Activated T-cell treated with anti-CD3 and anti-CD28 coated beads, Interleukin-2, amount 50 U/mL, for 72 hours (primary cell): ENCODE results near the gene SELL. TPM values are rescaled to one million over a fixed set of nuclear protein-coding genes. Genes with fewer than 3 reads are reported as not detected.
A peak's percentile ranks its signal among the peaks of the same experiment; 100 is the strongest.
"Not testable (repeated sequence)": the region's sequence is repeated elsewhere in the genome, so short reads cannot be mapped to it uniquely, and the experiment has no call there.

Source experiments
- ATAC-seq, 2 donors: fragments of 150-1000 bp; cut with Tn5 transposase; replicated peaks in 1 of 2; 2 replicates each; pipeline ENCODE4 v1.10.0; 2021; ENCODE audit warnings: moderate library complexity in 2 of 2, mild to moderate bottlenecking in 1 of 2
- DNase-seq, 2 donors: peaks; one replicate each; pipeline ENCODE4 v3.0.0; 2021 to 2022; ENCODE audit warnings: mixed read lengths in 1 of 2
- H3K27ac Mint-ChIP-seq: one replicate; pipeline ENCODE4 v1.8.0; 2022; ENCODE audit warnings: mild to moderate bottlenecking, moderate library complexity, mixed read lengths
- H3K27me3 Mint-ChIP-seq: one replicate; pipeline ENCODE4 v1.8.0; 2022; ENCODE audit warnings: low read depth, mixed read lengths
- H3K36me3 Mint-ChIP-seq, 2 donors: one replicate each; pipeline ENCODE4 v1.8.0; 2022; ENCODE audit warnings: mixed read lengths in 2 of 2, mild to moderate bottlenecking in 1 of 2; ENCODE audit not compliant: insufficient read depth in 2 of 2
- H3K4me1 Mint-ChIP-seq: one replicate; pipeline ENCODE4 v1.8.0; 2022; ENCODE audit warnings: low read depth, mixed read lengths
- H3K4me3 Mint-ChIP-seq, 2 donors: one replicate each; pipeline ENCODE4 v1.8.0; 2022; ENCODE audit warnings: mild to moderate bottlenecking in 2 of 2, mixed read lengths in 2 of 2, moderate library complexity in 2 of 2
- H3K9me3 Mint-ChIP-seq, 2 donors: one replicate each; pipeline ENCODE4 v1.8.0; 2022; ENCODE audit warnings: mixed read lengths in 2 of 2
- total RNA-seq, 2 donors: library from RNA; stranded (reverse); gene quantifications; one replicate each; pipeline ENCODE4 v1.2.3, GENCODE V29; 2022

Gene SELL
- total RNA-seq, 2 donors from 2014 or later = 211 to 331 TPM

DNA sequence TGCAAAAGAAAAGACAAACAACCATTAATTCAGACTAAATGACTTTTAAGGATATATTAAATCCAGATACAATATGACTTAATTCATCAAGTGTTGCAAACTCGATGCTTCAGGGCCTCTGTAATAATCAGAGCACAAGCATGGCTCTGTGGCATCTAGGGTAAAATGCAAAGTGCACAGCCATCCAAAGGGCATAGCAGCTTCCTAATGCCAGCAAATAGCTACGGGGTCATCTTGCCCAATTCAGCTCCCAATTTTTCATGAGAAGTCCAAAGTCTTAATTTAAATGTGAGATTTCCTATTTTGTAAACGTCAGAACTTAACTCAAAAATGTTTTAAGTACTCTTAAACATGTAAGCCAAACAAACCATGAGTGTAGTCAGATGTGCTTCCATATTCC, 14.5 kb upstream of the SELL start:
- no peaks in the 10 kb centered on the region for H3K9me3 Mint-ChIP-seq
- no peak overlapping the region for H3K27ac Mint-ChIP-seq
- H3K36me3 Mint-ChIP-seq = no peaks in the 10 kb centered on the region
- peaks cover 17% of the 10 kb centered on the region for H3K27me3 Mint-ChIP-seq
- H3K4me3 Mint-ChIP-seq = no peak overlapping the region
- ATAC-seq = no peak
- no peak for DNase-seq
- H3K4me1 Mint-ChIP-seq = no peaks in the 10 kb centered on the region

DNA sequence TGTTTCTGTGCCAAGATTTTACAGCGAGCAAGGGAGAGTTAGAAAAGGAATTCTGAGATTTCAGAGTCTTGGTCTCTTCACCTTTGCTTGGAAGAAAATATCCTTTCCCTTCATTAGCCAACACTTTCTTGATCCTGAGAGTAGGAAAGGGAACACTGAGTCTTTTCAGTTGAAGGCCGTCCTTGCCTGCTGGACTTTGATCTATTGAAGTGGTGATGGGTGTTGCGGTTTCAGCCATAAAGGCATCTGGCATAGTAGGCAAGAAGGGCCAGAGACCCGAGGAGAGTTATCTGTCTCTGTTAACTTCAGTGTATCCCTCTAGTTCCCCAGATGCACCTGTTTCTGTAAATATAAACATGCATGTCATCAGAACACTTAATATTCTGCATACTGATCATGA, 12.7 kb upstream of the SELL start:
- Mint-ChIP-seq H3K4me3 (no peak overlapping the region), H3K9me3 (no peaks in the 10 kb centered on the region), H3K27ac (no peak overlapping the region), H3K4me1 (no peaks in the 10 kb centered on the region), H3K36me3 (no peaks in the 10 kb centered on the region), H3K27me3 (peaks cover 16% of the 10 kb centered on the region)
- ATAC-seq (no peak), DNase-seq (no peak)

DNA sequence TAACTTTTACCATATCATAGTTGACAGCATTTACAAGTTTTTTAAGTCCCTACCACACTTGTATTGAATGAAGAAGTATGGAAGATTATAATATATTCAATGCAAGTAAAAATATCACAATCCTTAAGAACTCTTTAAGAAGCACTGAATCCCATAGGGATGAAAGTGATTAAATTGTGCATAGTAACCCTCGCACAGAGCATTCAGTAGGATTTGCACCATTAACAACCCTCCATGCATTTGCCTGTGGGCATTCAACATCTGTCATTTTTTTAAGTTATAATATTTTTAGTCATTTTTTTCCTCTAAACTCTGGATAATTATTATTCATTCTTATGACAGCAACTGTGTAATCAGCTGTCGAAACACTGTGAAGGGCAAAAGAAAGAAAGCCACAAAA, 12.3 kb upstream of the SELL start:
- Mint-ChIP-seq H3K4me3 (no peak overlapping the region), H3K36me3 (no peaks in the 10 kb centered on the region), H3K9me3 (no peaks in the 10 kb centered on the region), H3K4me1 (no peaks in the 10 kb centered on the region), H3K27ac (no peak overlapping the region), H3K27me3 (peaks cover 12% of the 10 kb centered on the region)
- DNase-seq (no peak), ATAC-seq (no peak)

DNA sequence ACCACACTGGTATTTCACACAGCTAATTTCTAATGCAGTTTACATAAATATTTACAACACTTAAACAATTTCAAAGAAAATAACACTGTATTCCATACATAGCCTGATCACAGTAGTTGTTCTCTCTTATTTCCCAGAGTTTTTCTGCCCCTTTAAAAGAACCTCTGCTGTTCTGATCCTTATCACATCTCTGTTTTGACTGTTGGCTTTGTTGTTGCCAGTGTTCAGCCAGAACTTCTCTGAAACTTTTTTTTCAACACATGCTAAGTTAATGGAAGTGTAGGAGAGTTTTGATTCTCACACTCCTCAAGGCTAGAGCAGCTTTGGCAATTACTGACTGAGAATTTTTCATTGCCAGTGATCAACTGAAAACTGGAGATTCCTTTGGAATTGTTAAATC, 11.4 kb upstream of the SELL start:
- ATAC-seq (no peak), DNase-seq (no peak)
- H3K36me3 Mint-ChIP-seq = no peaks in the 10 kb centered on the region
- no peak overlapping the region for H3K4me3 Mint-ChIP-seq
- no peak overlapping the region for H3K27ac Mint-ChIP-seq
- H3K9me3 Mint-ChIP-seq = peaks cover 0 to 1% of the 10 kb centered on the region in 2 donors
- H3K4me1 Mint-ChIP-seq = no peaks in the 10 kb centered on the region
- H3K27me3 Mint-ChIP-seq = peaks cover 9% of the 10 kb centered on the region

DNA sequence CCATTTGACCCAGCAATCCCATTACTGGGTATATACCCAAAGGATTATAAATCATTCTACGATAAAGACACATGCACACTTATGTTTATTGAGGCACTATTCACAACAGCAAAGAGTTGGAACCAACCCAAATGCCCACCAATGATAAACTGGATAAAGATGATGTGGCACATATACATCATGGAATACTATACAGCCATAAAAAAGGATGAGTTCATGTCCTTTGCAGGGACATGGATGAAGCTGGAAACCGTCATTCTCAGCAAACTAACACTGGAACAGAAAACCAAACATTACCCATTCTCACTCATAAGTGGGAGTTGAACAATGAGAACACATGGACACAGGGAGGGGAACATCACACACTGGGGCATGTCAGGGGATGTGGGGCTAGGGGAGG, 3.7 kb upstream of the SELL start:
- not testable (repeated sequence) for DNase-seq, ATAC-seq, H3K27ac Mint-ChIP-seq, H3K4me3 Mint-ChIP-seq, H3K9me3 Mint-ChIP-seq
- H3K36me3 Mint-ChIP-seq = peaks cover 5 to 19% of the 10 kb centered on the region in 2 donors
- peaks cover 16% of the 10 kb centered on the region for H3K27me3 Mint-ChIP-seq
- H3K4me1 Mint-ChIP-seq = peaks cover 11% of the 10 kb centered on the region

DNA sequence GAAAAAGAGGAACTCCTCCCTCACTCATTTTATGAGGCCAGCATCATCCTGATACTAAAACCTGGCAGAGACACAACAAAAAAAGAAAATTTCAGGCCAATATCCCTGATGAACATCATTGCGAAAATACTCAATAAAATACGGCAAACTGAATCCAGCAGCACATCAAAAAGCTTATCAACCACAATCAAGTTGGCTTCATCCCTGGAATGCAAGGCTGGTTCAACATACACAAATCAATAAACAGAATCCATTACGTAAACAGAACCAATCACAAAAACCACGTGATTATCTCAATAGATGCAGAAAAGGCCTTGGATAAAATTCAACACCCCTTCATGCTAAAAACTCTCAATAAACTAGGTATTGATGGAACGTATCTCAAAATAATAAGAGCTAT, 1.7 kb upstream of the SELL start:
- not testable (repeated sequence) for H3K4me3 Mint-ChIP-seq, ATAC-seq, DNase-seq, H3K27ac Mint-ChIP-seq, H3K9me3 Mint-ChIP-seq
- Mint-ChIP-seq H3K27me3 (peaks cover 16% of the 10 kb centered on the region), H3K36me3 (peaks cover 12 to 34% of the 10 kb centered on the region in 2 donors), H3K4me1 (peaks cover 15% of the 10 kb centered on the region)

DNA sequence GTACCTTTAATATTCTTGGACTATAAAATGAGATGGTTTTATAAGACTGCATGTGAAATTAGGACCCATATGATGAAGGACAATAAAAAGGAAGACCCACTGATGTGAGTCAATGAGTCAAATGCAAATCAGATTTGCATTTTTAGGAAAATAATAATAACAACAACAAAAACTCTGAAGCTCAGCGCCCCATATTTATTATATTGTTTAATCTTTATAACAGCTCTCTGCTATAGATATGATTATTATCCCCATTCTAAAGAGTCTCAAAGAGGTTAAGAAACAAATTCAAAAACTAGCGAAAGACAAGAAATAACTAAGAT, 850 bp upstream of the SELL start:
- peaks cover 16% of the 10 kb centered on the region for H3K27me3 Mint-ChIP-seq
- ATAC-seq (no peak), DNase-seq (no peak)
- H3K36me3 Mint-ChIP-seq = peaks cover 14 to 35% of the 10 kb centered on the region in 2 donors
- H3K9me3 Mint-ChIP-seq = no peaks in the 10 kb centered on the region
- H3K27ac Mint-ChIP-seq = no peak overlapping the region
- H3K4me3 Mint-ChIP-seq = peak overlapping the region in 1 of 2 donors; percentile 82
- H3K4me1 Mint-ChIP-seq = peaks cover 19% of the 10 kb centered on the region

DNA sequence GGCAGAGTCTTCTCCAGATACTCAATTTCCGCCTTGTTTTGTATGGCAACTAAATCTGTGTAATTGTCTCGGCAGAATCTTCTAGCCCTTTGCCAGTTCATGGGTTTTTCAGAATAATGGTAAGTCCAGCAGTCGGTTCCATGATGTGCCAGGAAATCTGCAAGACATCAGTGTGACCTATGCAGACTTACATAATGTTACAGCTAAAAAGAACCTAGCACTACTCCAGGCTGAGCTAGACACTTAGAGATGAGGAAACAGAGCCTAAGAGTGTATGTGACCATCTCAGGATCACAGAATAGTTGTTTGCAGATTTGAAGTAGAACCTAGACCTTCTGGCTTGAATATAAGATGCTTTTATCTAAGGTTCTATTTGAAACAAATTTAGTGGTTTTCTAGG, 2.8 kb downstream of the SELL start:
- peaks cover 26 to 64% of the 10 kb centered on the region in 2 donors for H3K36me3 Mint-ChIP-seq
- peak overlapping the region; percentile 97 for H3K27ac Mint-ChIP-seq
- peaks cover 55% of the 10 kb centered on the region for H3K4me1 Mint-ChIP-seq
- H3K9me3 Mint-ChIP-seq = no peaks in the 10 kb centered on the region
- ATAC-seq = peak; percentile 24 to 32
- DNase-seq = no peak
- peaks cover 6% of the 10 kb centered on the region for H3K27me3 Mint-ChIP-seq
- peak overlapping the region; percentile 90 to 92 for H3K4me3 Mint-ChIP-seq

DNA sequence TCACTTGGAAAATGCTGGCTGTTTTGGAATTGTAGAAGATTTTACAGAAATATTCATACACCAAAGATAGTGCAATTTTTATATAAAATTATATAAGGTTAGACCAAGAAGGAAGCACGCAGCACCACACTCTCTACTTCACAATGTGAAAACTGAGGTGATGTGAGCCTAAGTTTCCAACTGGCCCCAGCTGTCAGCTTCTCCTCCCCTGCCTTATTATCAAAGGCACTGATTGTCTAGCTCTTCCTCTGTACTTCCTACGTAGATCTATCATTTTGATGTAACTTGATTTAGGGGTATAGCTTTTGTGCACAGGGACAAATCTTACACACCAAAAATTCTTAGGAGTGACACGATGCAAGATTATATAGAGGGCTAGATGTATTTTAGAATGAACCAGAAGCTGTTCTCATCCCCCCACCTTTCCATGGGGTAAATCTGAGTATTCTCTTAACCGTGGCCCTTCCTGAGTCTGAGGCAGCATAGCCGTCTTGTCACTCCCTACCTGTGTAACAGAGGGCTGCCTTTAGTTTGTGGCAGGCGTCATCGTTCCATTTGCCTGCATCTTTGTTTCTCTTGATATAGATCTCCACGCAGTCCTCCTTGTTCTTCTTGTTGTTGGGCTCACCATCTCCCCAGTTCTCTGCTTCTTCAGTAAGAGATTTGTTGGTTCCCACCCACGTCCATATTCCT, 3.4 kb downstream of the SELL start:
- Mint-ChIP-seq H3K36me3 (peaks cover 25 to 63% of the 10 kb centered on the region in 2 donors), H3K27me3 (no peaks in the 10 kb centered on the region), H3K4me3 (peak overlapping the region; percentile 90 to 92), H3K27ac (peak overlapping the region; percentile 97), H3K9me3 (no peaks in the 10 kb centered on the region), H3K4me1 (peaks cover 61% of the 10 kb centered on the region)
- peak; percentile 35 to 39 for ATAC-seq
- DNase-seq = no peak

DNA sequence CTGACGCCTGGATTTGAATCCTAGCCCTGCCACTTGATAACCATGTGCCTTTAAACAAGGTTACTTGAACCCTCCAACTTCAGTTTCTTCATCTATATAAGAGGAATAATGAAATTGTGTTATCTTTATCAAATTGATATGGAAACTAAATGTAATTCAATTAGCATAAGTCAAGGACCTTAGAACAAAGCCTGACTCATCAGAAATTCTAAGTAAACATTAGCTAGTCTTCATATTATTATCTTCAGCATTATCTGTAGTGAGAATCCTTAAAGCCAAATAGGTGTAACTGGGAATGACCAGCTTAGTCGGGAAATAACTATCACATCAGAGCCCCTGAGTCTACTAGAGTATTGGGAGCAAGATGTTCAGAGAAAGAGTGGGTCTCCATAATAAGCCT, 6.6 kb downstream of the SELL start:
- Mint-ChIP-seq H3K27ac (peak overlapping the region; percentile 97), H3K36me3 (peaks cover 41 to 77% of the 10 kb centered on the region in 2 donors), H3K4me3 (peak overlapping the region; percentile 80 to 84), H3K27me3 (no peaks in the 10 kb centered on the region), H3K4me1 (peaks cover 82% of the 10 kb centered on the region), H3K9me3 (peaks cover 0 to 4% of the 10 kb centered on the region in 2 donors)
- ATAC-seq (no peak), DNase-seq (no peak)

DNA sequence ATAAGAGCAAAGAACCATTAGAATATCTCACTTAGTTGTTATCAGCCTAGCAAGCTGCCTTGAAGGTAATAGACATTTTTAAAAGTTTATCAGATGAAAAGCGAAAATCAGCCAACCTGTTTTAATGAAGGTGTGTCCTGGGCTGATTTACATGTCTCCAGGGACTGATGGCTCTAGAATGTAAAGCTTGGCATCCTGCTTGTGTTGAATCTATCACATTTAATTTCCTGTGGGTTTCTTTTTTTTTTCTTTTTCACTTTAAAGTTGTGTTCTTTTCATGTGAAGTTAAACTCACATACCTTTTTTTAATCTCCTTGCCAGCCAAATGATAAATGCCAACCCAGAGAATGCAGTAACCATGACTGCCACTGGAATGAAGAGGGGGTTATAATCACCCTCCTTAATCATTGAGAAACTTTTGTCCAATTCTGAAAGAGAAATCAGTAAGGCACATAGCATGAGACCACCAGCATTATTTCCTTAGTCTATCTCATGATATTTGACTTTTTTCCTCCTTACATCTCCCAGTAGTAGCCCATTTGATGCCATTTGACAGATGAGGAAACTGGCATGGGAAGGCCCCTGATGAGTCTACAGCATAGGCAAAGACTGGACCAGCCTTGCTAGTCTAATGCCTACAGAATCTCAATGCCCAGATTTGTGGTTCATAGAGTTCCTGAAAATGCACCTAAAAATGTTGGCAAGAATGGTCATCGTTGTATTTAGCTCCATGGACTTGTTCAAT, 10.0 kb downstream of the SELL start:
- no peak for ATAC-seq
- peak overlapping the region in 1 of 2 donors; percentile 84 for H3K4me3 Mint-ChIP-seq
- no peaks in the 10 kb centered on the region for H3K27me3 Mint-ChIP-seq
- peaks cover 0 to 4% of the 10 kb centered on the region in 2 donors for H3K9me3 Mint-ChIP-seq
- no peak for DNase-seq
- peak overlapping the region; percentile 81 for H3K27ac Mint-ChIP-seq
- peaks cover 100% of the 10 kb centered on the region for H3K4me1 Mint-ChIP-seq
- peaks cover 37 to 75% of the 10 kb centered on the region in 2 donors for H3K36me3 Mint-ChIP-seq

DNA sequence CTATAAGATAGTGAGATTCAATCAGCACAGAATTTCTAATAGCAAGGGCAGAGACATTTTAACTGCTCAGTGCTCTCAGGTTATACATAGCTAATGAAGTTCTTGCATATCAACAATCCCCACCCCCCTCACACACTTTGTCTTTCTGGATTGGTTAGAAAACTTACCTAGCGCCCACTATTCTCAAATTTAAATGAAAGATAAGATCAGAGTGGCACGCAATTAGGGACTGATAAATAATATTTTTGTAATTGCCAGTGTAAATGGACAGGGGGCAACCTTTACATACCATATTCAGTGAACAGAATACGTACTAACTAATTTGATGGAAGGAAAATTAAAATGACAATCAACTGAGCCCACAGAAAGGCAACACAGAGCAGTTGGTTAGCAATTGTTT, 11.7 kb downstream of the SELL start:
- peaks cover 38 to 69% of the 10 kb centered on the region in 2 donors for H3K36me3 Mint-ChIP-seq
- peaks cover 0 to 4% of the 10 kb centered on the region in 2 donors for H3K9me3 Mint-ChIP-seq
- H3K4me3 Mint-ChIP-seq = peak overlapping the region; percentile 45 to 85
- ATAC-seq (no peak), DNase-seq (no peak)
- H3K4me1 Mint-ChIP-seq = peaks cover 100% of the 10 kb centered on the region
- peak overlapping the region; percentile 99 for H3K27ac Mint-ChIP-seq
- H3K27me3 Mint-ChIP-seq = no peaks in the 10 kb centered on the region

DNA sequence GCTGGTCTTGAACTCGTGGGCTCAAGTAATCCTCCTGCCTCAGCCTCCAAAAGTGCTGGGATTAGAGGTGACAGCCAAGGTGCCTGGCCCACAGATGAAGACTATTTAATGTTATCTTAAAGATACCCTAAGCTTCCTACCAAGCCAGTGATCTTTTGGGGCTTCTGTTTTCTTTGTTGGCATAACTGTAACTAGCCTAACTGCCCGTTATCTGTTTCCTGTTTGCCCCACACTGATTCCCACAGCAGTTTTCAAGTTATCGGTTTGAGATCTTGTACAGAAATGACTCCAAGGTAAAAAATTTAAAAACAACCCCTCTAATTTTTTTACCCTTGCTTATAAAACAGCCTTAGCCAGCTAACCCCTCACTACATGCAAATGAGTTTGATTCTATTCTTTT, 12.4 kb downstream of the SELL start:
- peaks cover 39 to 66% of the 10 kb centered on the region in 2 donors for H3K36me3 Mint-ChIP-seq
- H3K9me3 Mint-ChIP-seq = peaks cover 0 to 4% of the 10 kb centered on the region in 2 donors
- peak overlapping the region; percentile 45 to 85 for H3K4me3 Mint-ChIP-seq
- H3K27ac Mint-ChIP-seq = peak overlapping the region; percentile 99
- no peaks in the 10 kb centered on the region for H3K27me3 Mint-ChIP-seq
- ATAC-seq (peak; percentile 68 to 69), DNase-seq (peak in 1 of 2 donors; percentile 49)
- H3K4me1 Mint-ChIP-seq = peaks cover 100% of the 10 kb centered on the region
